ENCODE data around the gene MORF4L1. TPM values are rescaled to one million over a fixed set of nuclear protein-coding genes. Genes with fewer than 3 reads are reported as not detected.
"Not testable (repeated sequence)": the region's sequence is repeated elsewhere in the genome, so short reads cannot be mapped to it uniquely, and the experiment has no call there.

Gene MORF4L1
- total and polyA plus RNA-seq, 2 donors (not counting 1 experiment from before 2014, with no cell fraction given), result 268 to 710 TPM

GRCh38 chr15:78875107-78875914 is 2.6 kb downstream of the MORF4L1 start:
- Histone ChIP-seq H3K79me2 (ENCODE audit: control insufficient read depth, insufficient read depth, low read length) (peaks cover 74% of the 10 kb centered on the region), H3K4me1 (ENCODE audit: control insufficient read depth, extremely low read depth, insufficient read depth, low read length) (peaks cover 10% of the 10 kb centered on the region), H4K20me1 (ENCODE audit: control insufficient read depth, extremely low read depth, insufficient read depth, low read length) (peaks cover 13% of the 10 kb centered on the region), H3K36me3 (ENCODE audit: control insufficient read depth, insufficient read depth, low read length) (no peaks in the 10 kb centered on the region), H3K27ac (ENCODE audit: insufficient read depth, low read length) (peak overlapping the region; percentile 100), H3K4me2 (ENCODE audit: extremely low read depth, insufficient read depth, low read length) (peak overlapping the region; percentile 96), H3K9ac (ENCODE audit: insufficient read depth, low read length) (peak overlapping the region; percentile 47), H2AFZ (ENCODE audit: low read length) (no peak overlapping the region), H3K4me3 (replicated peaks in 1 of 4; ENCODE audit: control extremely low read depth in 1 of 4, insufficient read depth in 1 of 4, low read depth in 3 of 4, low read length in 4 of 4) (peak overlapping the region; percentile 95 to 100 (median 99)), H3K27me3 (ENCODE audit: control insufficient read depth, insufficient read depth, low read length) (no peaks in the 10 kb centered on the region), H3K9me3 (ENCODE audit: control insufficient read depth, insufficient read depth, low read depth, low read length) (no peaks in the 10 kb centered on the region)
- DNase-seq (ENCODE audit: low read depth in 2 of 2), result no peak
- TF ChIP-seq EZH2 (IDR thresholded peaks at IDR 0.05; ENCODE audit: low read length, missing control alignments), result no peak
- TF ChIP-seq CTCF (conservative IDR thresholded peaks at IDR 0.05 in 1 of 2, IDR thresholded peaks at IDR 0.05 in 1 of 2; ENCODE audit: low read depth in 1 of 2, low read length in 2 of 2), result no peak

GRCh38 chr15:78876954-78877353 is 4.3 kb downstream of the MORF4L1 start:
- H3K4me3 ChIP-seq (replicated peaks in 1 of 4; ENCODE audit: control extremely low read depth in 1 of 4, insufficient read depth in 1 of 4, low read depth in 3 of 4, low read length in 4 of 4), result peak overlapping the region in 2 of 4 experiments; percentile 64 to 95
- H3K4me2 ChIP-seq (ENCODE audit: extremely low read depth, insufficient read depth, low read length), result peak overlapping the region; percentile 87

GRCh38 chr15:78878356-78878755 is 5.7 kb downstream of the MORF4L1 start:
- H3K4me3 ChIP-seq (replicated peaks in 1 of 4; ENCODE audit: control extremely low read depth in 1 of 4, insufficient read depth in 1 of 4, low read depth in 3 of 4, low read length in 4 of 4), result peak overlapping the region in 2 of 4 experiments; percentile 40 to 95
- peaks cover 15% of the 10 kb centered on the region for H4K20me1 ChIP-seq (ENCODE audit: control insufficient read depth, extremely low read depth, insufficient read depth, low read length)
- H3K4me1 ChIP-seq (ENCODE audit: control insufficient read depth, extremely low read depth, insufficient read depth, low read length), result peaks cover 8% of the 10 kb centered on the region
- peaks cover 3% of the 10 kb centered on the region for H3K36me3 ChIP-seq (ENCODE audit: control insufficient read depth, insufficient read depth, low read length)
- DNase-seq (ENCODE audit: low read depth in 2 of 2), result peak; percentile 36 to 83
- H3K27ac ChIP-seq (ENCODE audit: insufficient read depth, low read length), result no peak overlapping the region
- no peak for TF ChIP-seq EZH2 (IDR thresholded peaks at IDR 0.05; ENCODE audit: low read length, missing control alignments)
- TF ChIP-seq CTCF (conservative IDR thresholded peaks at IDR 0.05 in 1 of 2, IDR thresholded peaks at IDR 0.05 in 1 of 2; ENCODE audit: low read depth in 1 of 2, low read length in 2 of 2), result no peak
- peaks cover 100% of the 10 kb centered on the region for H3K79me2 ChIP-seq (ENCODE audit: control insufficient read depth, insufficient read depth, low read length)
- no peak overlapping the region for H2AFZ ChIP-seq (ENCODE audit: low read length)
- no peaks in the 10 kb centered on the region for H3K27me3 ChIP-seq (ENCODE audit: control insufficient read depth, insufficient read depth, low read length)
- H3K9me3 ChIP-seq (ENCODE audit: control insufficient read depth, insufficient read depth, low read depth, low read length), result no peaks in the 10 kb centered on the region
- peak overlapping the region; percentile 61 for H3K4me2 ChIP-seq (ENCODE audit: extremely low read depth, insufficient read depth, low read length)
- H3K9ac ChIP-seq (ENCODE audit: insufficient read depth, low read length), result no peak overlapping the region

More at GRCh38 chr15:78876954-78877353, 4.3 kb downstream of the MORF4L1 start:
- H3K27ac ChIP-seq (ENCODE audit: insufficient read depth, low read length); H2AFZ ChIP-seq (ENCODE audit: low read length); H3K9me3 ChIP-seq (ENCODE audit: control insufficient read depth, insufficient read depth, low read depth, low read length); DNase-seq (ENCODE audit: low read depth in 2 of 2); H3K27me3 ChIP-seq (ENCODE audit: control insufficient read depth, insufficient read depth, low read length); H3K9ac ChIP-seq (ENCODE audit: insufficient read depth, low read length); H3K36me3 ChIP-seq (ENCODE audit: control insufficient read depth, insufficient read depth, low read length): not testable (repeated sequence)
- H3K4me1 ChIP-seq (ENCODE audit: control insufficient read depth, extremely low read depth, insufficient read depth, low read length), result peaks cover 10% of the 10 kb centered on the region
- peaks cover 15% of the 10 kb centered on the region for H4K20me1 ChIP-seq (ENCODE audit: control insufficient read depth, extremely low read depth, insufficient read depth, low read length)
- H3K79me2 ChIP-seq (ENCODE audit: control insufficient read depth, insufficient read depth, low read length), result peaks cover 90% of the 10 kb centered on the region
